Ureter (tissue), 1 donor: ENCODE measurements around the gene ERGIC1. TPM values are rescaled to one million over a fixed set of nuclear protein-coding genes. Genes with fewer than 3 reads are reported as not detected.

Experiments
- DNase-seq: peaks from one replicate; pipeline ENCODE4 v3.0.0-alpha.2; 2020; ENCODE audit warnings: low spot score
- total RNA-seq: library from RNA; stranded (reverse); gene quantifications from one replicate; pipeline ENCODE4 v1.2.4, GENCODE V29; 2023
- donor health status: DM: yes; HTN: yes; CAD: no.

The ERGIC1 gene
- total RNA-seq, 1 donor from 2014 or later: 140 TPM

- DNase-seq: no peak
These were observed 5.1 kb upstream of the ERGIC1 start for GRCh38 chr5:172828911-172829431.

GRCh38 chr5:172830275-172830799 lies 3.7 kb upstream of the ERGIC1 start:
- DNase-seq: no peak

DNA sequence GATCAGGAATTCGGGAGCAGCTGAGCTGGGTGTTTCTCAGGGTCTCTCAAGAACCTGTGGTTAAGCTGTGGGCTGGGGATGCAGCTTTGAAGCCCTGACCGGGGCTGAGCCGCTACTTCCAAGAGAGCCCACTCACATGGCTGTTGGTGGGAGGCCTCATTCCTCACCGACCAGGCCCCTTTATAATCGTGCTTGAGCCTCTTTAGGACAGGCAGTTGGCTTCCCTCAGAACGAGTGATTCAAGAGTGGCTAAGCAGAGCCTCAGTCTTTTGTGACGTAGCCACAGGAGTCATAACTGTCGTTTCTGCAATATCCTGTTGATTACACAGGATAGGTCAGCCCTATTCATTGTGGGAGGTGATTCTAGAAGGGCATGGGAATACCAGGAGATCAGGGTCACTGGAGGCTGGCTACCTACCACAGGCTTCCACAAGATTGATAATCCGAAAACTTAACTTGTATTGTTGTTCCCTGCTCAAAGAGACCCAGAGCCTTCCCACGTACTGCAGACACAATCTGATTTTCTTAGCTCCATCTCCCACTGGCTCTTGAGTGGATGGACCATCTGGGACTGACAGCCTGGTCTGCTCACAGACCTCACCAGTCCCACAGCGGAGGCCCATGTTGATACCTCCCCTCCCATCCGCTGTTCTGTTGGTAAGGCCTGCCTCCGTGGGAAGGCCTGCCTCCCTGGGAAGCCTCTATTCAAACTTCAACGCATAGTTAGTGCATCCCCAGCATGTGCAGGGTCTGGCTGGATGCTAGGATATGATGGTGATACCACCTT lies 3.0 kb upstream of the ERGIC1 start:
- no peak for DNase-seq

DNA sequence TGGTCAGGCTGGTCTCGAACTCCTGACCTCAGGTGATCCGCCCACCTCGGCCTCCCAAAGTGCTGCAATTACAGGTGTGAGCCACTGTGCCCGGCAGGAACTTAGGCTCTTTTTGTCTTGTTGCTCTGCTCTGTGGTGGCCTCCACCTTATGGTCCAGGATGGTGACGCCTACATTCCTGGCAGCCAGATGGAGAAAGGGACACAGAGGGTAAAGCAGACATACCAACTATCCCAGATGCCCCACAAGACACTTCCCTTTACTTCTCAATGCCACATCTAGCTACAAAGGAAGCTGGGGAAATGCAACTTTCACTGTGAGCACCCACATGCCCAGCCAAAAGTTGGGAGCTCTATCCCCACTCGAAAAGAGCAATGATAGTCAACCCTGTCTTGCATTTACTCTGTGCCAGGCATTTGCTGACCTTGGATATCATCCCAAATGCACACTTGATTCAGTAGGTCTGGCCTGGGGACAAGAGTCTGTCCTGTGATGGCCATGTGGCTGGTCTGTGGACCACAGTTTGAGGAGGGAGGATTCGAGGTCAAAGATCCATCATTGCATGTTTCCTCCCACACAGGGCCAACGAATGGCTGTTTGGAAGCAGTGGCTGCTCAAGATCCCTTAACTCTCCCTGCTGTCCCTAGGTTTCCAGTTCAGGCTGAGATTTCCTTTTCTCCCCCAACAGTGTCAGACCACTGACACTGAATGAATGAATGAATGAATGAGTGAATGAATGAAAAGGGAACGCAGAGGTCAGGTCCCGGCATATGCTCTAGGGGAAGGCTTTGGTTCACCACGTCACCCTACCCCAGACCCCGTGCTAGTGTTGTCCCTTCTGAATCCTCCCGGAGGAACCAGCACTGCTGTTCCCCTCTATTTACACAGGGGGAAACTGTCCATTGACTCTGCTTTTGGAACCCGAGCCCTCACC lies 1.4 kb upstream of the ERGIC1 start:
- no peak for DNase-seq

GRCh38 chr5:172833372-172833685 lies 722 bp upstream of the ERGIC1 start:
- DNase-seq: no peak

GRCh38 chr5:172834415-172835289 lies 601 bp downstream of the ERGIC1 start:
- no peak for DNase-seq

- no peak for DNase-seq
These were observed 1.4 kb downstream of the ERGIC1 start for GRCh38 chr5:172835290-172835993.

- no peak for DNase-seq
These were observed 1.9 kb downstream of the ERGIC1 start for GRCh38 chr5:172835994-172836356.

DNA sequence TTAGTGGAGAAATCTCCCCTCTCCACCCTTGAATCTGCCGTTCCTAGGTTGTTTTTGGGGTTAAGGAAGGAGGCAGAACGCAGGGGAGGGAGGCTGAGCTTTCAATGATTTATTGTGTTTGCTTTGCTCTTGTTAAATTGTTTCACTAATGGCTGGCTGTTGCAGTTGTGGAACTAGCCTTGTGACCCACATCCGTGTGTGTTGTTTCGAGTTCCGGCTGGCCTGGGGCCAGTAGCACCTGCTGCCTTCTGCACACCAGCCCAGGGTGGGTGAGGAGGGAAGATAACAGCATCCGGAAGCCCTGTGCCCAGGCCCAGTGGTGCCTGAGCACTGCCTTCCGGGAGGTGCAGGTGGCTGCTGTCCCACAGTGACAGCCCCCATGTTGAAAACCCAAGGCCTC lies 3.6 kb downstream of the ERGIC1 start:
- peak; percentile 84 for DNase-seq

- DNase-seq: no peak
These were observed 4.3 kb downstream of the ERGIC1 start for GRCh38 chr5:172838151-172838875.

DNA sequence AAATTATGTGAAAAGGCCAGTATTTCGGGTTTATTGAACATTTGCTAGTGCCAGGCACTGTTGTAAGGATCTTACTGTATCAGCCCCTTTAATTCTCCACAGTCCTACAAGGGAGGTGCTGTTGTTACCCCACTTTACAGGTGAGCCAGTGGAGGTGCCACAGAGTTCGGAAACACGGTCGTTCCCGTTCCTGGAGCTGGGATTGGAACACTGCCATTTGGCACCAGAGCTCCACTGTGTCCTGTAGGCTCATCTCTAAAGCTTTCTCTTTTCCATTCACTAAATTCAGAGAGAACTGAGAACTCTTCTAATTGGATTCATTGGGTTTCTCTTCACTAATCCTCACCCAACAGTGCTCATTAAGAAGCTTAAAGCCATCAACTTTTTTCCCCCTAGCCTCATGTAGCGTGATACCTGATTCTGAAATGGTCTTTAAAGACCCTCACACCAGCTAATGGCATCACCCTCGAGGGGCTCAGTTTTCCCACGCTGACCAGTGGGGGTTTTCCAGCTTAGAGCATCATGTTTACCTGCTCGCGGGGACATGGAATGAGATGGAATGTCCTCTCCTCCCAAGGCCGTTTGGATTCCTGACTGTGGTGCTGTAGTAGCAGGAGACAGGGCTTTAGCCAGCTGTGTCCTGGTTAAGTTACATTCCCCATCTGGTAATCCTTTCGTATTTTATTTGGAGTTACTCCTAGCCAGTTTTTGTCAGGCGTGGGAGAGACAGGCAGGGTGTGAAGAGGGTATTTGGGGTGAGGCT lies 5.8 kb downstream of the ERGIC1 start:
- no peak for DNase-seq

DNA sequence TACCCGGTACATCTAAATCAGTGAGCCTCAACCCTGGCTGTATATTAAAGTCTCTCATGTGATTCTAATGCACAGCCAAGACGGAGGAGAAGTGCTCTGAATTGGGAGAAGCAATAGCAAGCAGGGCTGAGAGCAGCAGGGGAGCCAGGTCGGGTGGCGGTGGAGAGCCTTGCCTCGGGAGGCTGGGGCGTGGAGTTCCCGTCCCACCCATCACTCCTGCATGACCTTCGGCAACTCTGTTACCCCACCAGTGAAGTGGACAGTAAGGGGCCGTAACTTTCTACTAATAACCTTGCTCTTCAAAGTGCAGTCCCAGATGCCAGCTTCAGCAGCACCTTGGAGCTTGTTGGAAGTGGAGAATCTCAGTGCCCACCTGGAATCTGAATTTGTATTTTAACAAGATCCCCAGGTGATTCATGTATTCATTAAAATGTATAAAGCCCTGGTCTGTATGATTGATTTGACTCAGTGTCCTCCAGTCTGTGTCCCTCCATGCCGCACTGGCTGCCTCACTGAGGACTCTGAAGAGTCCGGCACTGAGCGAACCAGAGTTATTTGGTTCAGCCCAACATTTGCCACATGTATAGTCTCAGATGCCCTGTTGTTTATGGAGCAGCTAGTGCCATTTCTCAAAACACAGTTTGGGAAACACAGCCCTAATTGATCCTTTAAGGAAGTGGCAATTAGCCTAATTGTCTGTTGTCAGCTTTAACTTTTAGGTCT lies 6.5 kb downstream of the ERGIC1 start:
- DNase-seq: no peak

- no peak for DNase-seq
These were observed 7.2 kb downstream of the ERGIC1 start for GRCh38 chr5:172841256-172841655.

DNA sequence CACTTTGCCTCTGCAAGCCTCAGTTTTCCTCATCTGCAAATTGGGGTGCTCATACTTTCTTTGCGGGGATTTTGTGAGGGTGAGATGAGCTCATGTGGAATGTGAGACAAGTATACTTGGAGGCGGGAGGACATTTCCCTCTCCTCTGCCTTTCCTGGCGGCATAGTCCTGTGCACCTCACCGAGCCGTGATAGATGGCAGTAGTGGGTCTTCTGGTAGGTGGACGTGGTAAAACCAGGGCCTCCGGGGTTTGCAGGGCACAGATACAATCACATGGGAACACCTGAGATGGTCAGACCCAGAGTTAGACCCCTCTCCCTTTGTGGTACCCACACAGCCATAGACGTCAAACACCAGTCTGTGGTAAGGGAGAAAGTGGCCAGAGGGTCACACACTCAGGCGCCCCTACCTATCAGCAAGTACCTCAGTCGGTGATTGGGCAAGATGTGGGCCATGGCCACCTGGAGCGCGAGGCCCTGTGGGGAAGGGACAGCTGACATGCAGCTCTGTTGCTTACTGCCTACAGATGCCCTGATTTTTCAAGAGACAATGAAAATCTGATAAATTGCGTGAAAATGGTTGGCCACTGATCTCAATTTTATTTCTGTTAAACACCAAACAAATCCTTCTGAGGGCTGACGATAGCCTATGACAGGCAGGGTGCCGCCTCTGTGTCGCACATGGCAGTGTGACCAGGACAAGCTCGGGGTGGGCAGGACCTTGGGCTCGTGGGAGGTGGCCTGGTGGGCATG lies 9.9 kb downstream of the ERGIC1 start:
- no peak for DNase-seq

GRCh38 chr5:172844577-172844838 lies 10.5 kb downstream of the ERGIC1 start:
- DNase-seq: no peak

- DNase-seq: no peak
These were observed 11.1 kb downstream of the ERGIC1 start for GRCh38 chr5:172845154-172845553.

DNA sequence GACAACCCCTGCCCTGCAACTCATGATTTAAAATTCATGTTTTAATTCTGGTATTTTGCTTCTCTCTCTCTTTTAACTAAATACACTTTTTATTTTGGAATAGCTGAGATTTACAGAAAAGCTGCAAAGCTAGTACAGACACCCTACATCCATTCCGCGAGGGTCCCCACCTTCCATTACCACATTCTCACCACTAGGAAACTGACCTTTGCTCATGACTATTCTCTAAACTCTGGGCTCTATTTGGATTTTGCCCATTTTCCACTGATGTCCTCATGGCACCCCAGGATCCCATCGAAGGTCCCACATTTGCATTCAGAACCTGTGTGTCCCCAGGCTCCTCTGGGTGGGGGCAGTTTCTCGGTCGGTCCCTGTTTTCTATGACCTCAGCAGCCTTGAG lies 11.5 kb downstream of the ERGIC1 start:
- no peak for DNase-seq

- DNase-seq: no peak
These were observed 12.2 kb downstream of the ERGIC1 start for GRCh38 chr5:172846249-172846648.
